Liver (tissue), 9 donors: ENCODE results near the gene GRIN3B. TPM values are rescaled to one million over a fixed set of nuclear protein-coding genes. Genes with fewer than 3 reads are reported as not detected.

Source experiments
- DNase-seq: peaks from one replicate; pipeline ENCODE4 v3.0.0-alpha.2; 2017; ENCODE audit warnings: low spot score
- H3K27ac ChIP-seq, 2 donors: one replicate each; pipeline ENCODE4 v1.7.0; 2013; ENCODE audit warnings: inconsistent platforms in 2 of 2, low read length in 2 of 2, control low read depth in 1 of 2, low read depth in 1 of 2, mild to moderate bottlenecking in 1 of 2
- H3K27me3 ChIP-seq, 4 donors: one replicate each; pipeline versions ENCODE4 v1.6.1 to v1.7.0; 2013; ENCODE audit warnings: low read length in 3 of 4, inconsistent platforms in 1 of 4, mild to moderate bottlenecking in 1 of 4, moderate library complexity in 1 of 4; ENCODE audit not compliant: control insufficient read depth in 4 of 4, insufficient read depth in 4 of 4
- H3K36me3 ChIP-seq, 4 donors: one replicate each; pipeline versions ENCODE4 v1.6.1 to v1.7.0; 2013; ENCODE audit warnings: low read length in 3 of 4, mild to moderate bottlenecking in 3 of 4, low read depth in 1 of 4, moderate library complexity in 1 of 4; ENCODE audit not compliant: control insufficient read depth in 4 of 4, insufficient read depth in 3 of 4
- H3K4me1 ChIP-seq, 4 donors: one replicate each; pipeline versions ENCODE4 v1.6.1 to v1.7.0; 2013; ENCODE audit warnings: low read length in 3 of 4, mild to moderate bottlenecking in 3 of 4, moderate library complexity in 1 of 4; ENCODE audit not compliant: control insufficient read depth in 4 of 4, insufficient read depth in 4 of 4
- H3K4me3 ChIP-seq, 3 donors: one replicate each; pipeline versions ENCODE4 v1.6.1 to v1.7.0; 2013; ENCODE audit warnings: low read length in 3 of 3, control low read depth in 1 of 3, low read depth in 1 of 3, mild to moderate bottlenecking in 1 of 3
- H3K9ac ChIP-seq, 2 donors: one replicate each; pipeline ENCODE4 v1.7.0; 2013; ENCODE audit warnings: low read length in 2 of 2, mild to moderate bottlenecking in 2 of 2, moderate library complexity in 2 of 2, control low read depth in 1 of 2, low read depth in 1 of 2
- H3K9me3 ChIP-seq, 4 donors: one replicate each; pipeline versions ENCODE4 v1.6.1 to v1.7.0; 2013; ENCODE audit warnings: low read length in 3 of 4; ENCODE audit not compliant: control insufficient read depth in 4 of 4
- EGR1 ChIP-seq, 2 donors: IDR thresholded peaks; 2 replicates each; pipeline ENCODE4 v1.6.1; 2016 to 2018; ENCODE audit warnings: antibody characterized with exemption in 2 of 2, low read depth in 2 of 2
- FOXA1 ChIP-seq: IDR thresholded peaks from 2 replicates; pipeline ENCODE4 v1.6.1; 2016; ENCODE audit warnings: antibody characterized with exemption
- FOXA2 ChIP-seq: IDR thresholded peaks from 2 replicates; pipeline ENCODE4 v1.6.1; 2016; ENCODE audit warnings: antibody characterized with exemption
- GABPA ChIP-seq, 2 donors: IDR thresholded peaks in 1 of 2; conservative IDR thresholded peaks in 1 of 2; 2 replicates each; pipeline ENCODE4 v1.6.1; 2016; ENCODE audit warnings: antibody characterized with exemption in 2 of 2, mild to moderate bottlenecking in 1 of 2, moderate library complexity in 1 of 2
- HNF4A ChIP-seq, 2 donors: conservative IDR thresholded peaks; 2 replicates each; pipeline ENCODE4 v1.6.1; 2016; ENCODE audit warnings: antibody characterized with exemption in 2 of 2, mild to moderate bottlenecking in 2 of 2
- HNF4G ChIP-seq: IDR thresholded peaks from 2 replicates; pipeline ENCODE4 v1.6.1; 2016; ENCODE audit warnings: antibody characterized with exemption
- JUND ChIP-seq, 2 donors: IDR thresholded peaks; 2 replicates each; pipeline ENCODE4 v1.6.1; 2016; ENCODE audit warnings: antibody characterized with exemption in 2 of 2
- NR2F2 ChIP-seq: IDR thresholded peaks from 2 replicates; pipeline ENCODE4 v1.6.1; 2016; ENCODE audit warnings: antibody characterized with exemption
- RAD21 ChIP-seq, 2 donors: IDR thresholded peaks; 2 replicates each; pipeline ENCODE4 v1.6.1; 2016; ENCODE audit warnings: antibody characterized with exemption in 2 of 2, mild to moderate bottlenecking in 2 of 2
- RXRA ChIP-seq, 2 donors: IDR thresholded peaks; 2 replicates each; pipeline ENCODE4 v1.6.1; 2017 to 2018; ENCODE audit warnings: antibody characterized with exemption in 2 of 2, mild to moderate bottlenecking in 1 of 2
- SP1 ChIP-seq: IDR thresholded peaks from 2 replicates; pipeline ENCODE4 v1.6.1; 2018; ENCODE audit warnings: antibody characterized with exemption, mild to moderate bottlenecking
- TAF1 ChIP-seq: conservative IDR thresholded peaks from 2 replicates; pipeline ENCODE4 v1.6.1; 2016; ENCODE audit warnings: antibody characterized with exemption, mild to moderate bottlenecking
- YY1 ChIP-seq: IDR thresholded peaks from 2 replicates; pipeline ENCODE4 v1.6.1; 2016; ENCODE audit warnings: antibody characterized with exemption, mild to moderate bottlenecking
- WGBS: extraction: QIAGEN DNeasy Blood & Tissue Kit; methylation state at CpG from one replicate; pipeline ENCODE4 v1.1.7; 2013; 5-methylcytosine and 5-hydroxymethylcytosine counted together
- polyA plus RNA-seq, 2 donors: library from polyadenylated mRNA; stranded (reverse) in 1 of 2; unstranded in 1 of 2; fragments of 200-250 nt in 1 of 2; fragments of >200 nt in 1 of 2; fragmentation: Nextera tagmentation in 1 of 2; extraction: Ambion mirVana in 1 of 2; gene quantifications; one replicate each; pipeline versions ENCODE4 v1.2.1 to v1.2.3, GENCODE V29; 2013 to 2015
- total RNA-seq, 2 donors: library from RNA; depleted of rRNA; stranded (reverse); fragments of >200 nt; gene quantifications; one replicate each; pipeline ENCODE4 v1.2.3, GENCODE V29; 2014
- TF ChIP-seq, protein P1 (sequence below): IDR thresholded peaks from 2 replicates; pipeline ENCODE4 v1.6.1; 2016; ENCODE audit warnings: antibody characterized with exemption, mild to moderate bottlenecking
- TF ChIP-seq, protein P2 (sequence below): IDR thresholded peaks from 2 replicates; pipeline ENCODE4 v1.6.1; 2016; ENCODE audit warnings: antibody characterized with exemption
- TF ChIP-seq, protein P3 (sequence below): IDR thresholded peaks from 2 replicates; pipeline ENCODE4 v1.6.1; 2016; ENCODE audit warnings: antibody characterized with exemption
- TF ChIP-seq, protein P4 (sequence below): fragments of 150-350 bp; IDR thresholded peaks from 2 replicates; pipeline ENCODE4 v1.5.1; 2017; ENCODE audit warnings: improper control_type of control experiment, low read depth, low read length; ENCODE audit not compliant: missing input control
- TF ChIP-seq, protein P5 (sequence below): IDR thresholded peaks from 2 replicates; pipeline ENCODE4 v1.6.1; 2016; ENCODE audit warnings: antibody characterized with exemption
- donor health status: healthy.
- donor health status: healthy.
- donor health status: healthy.
- donor health status: healthy.
- donor health status: healthy.

GRIN3B gene
- total and polyA plus RNA-seq, 4 donors = 0.05 TPM; not detected in 3

DNA sequence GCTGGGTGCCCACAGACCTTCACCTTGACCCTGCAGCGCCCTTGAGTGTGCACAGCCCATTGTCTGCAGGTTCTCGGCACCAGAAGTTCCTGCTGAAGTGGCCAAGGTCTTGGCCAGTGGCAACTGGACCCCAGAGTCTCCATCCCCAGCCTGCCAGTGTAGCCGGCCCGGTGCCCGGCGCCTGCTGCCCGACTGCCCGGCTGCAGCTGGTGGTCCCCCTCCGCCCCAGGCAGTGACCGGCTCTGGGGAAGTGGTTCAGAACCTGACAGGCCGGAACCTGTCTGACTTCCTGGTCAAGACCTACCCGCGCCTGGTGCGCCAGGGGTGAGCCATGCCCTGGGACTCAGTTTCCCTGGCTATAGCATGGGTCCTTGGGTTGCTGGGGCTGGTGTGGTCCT, 54.8 kb downstream of the GRIN3B start:
- WGBS = 94% methylated on average over 14 of the region's 14 CpGs
- Histone ChIP-seq H3K4me1 (no peaks in the 10 kb centered on the region), H3K4me3 (no peak overlapping the region), H3K27me3 (no peaks in the 10 kb centered on the region), H3K9me3 (peaks cover 0 to 13% (median 0%) of the 10 kb centered on the region in 4 donors), H3K9ac (no peak overlapping the region), H3K27ac (no peak overlapping the region), H3K36me3 (no peaks in the 10 kb centered on the region)
- DNase-seq = no peak
- TF ChIP-seq TAF1 (no peak), NR2F2 (no peak), SP1 (no peak), FOXA1 (no peak), GABPA (IDR thresholded peaks at IDR 0.05 in 1 of 2, conservative IDR thresholded peaks at IDR 0.05 in 1 of 2) (no peak), EGR1 (IDR thresholded peaks at IDR 0.05; ENCODE audit: low read depth in 2 of 2) (no peak), RAD21 (IDR thresholded peaks at IDR 0.05) (no peak), RXRA (IDR thresholded peaks at IDR 0.05) (no peak), YY1 (no peak), JUND (IDR thresholded peaks at IDR 0.05) (no peak), HNF4A (conservative IDR thresholded peaks at IDR 0.05) (no peak), FOXA2 (no peak), HNF4G (no peak)
- TF ChIP-seq, protein P1, sequence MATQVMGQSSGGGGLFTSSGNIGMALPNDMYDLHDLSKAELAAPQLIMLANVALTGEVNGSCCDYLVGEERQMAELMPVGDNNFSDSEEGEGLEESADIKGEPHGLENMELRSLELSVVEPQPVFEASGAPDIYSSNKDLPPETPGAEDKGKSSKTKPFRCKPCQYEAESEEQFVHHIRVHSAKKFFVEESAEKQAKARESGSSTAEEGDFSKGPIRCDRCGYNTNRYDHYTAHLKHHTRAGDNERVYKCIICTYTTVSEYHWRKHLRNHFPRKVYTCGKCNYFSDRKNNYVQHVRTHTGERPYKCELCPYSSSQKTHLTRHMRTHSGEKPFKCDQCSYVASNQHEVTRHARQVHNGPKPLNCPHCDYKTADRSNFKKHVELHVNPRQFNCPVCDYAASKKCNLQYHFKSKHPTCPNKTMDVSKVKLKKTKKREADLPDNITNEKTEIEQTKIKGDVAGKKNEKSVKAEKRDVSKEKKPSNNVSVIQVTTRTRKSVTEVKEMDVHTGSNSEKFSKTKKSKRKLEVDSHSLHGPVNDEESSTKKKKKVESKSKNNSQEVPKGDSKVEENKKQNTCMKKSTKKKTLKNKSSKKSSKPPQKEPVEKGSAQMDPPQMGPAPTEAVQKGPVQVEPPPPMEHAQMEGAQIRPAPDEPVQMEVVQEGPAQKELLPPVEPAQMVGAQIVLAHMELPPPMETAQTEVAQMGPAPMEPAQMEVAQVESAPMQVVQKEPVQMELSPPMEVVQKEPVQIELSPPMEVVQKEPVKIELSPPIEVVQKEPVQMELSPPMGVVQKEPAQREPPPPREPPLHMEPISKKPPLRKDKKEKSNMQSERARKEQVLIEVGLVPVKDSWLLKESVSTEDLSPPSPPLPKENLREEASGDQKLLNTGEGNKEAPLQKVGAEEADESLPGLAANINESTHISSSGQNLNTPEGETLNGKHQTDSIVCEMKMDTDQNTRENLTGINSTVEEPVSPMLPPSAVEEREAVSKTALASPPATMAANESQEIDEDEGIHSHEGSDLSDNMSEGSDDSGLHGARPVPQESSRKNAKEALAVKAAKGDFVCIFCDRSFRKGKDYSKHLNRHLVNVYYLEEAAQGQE = no peak
- TF ChIP-seq, protein P2, sequence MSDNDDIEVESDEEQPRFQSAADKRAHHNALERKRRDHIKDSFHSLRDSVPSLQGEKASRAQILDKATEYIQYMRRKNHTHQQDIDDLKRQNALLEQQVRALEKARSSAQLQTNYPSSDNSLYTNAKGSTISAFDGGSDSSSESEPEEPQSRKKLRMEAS = no peak
- TF ChIP-seq, protein P3, sequence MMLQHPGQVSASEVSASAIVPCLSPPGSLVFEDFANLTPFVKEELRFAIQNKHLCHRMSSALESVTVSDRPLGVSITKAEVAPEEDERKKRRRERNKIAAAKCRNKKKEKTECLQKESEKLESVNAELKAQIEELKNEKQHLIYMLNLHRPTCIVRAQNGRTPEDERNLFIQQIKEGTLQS = no peak
- TF ChIP-seq, protein P4, sequence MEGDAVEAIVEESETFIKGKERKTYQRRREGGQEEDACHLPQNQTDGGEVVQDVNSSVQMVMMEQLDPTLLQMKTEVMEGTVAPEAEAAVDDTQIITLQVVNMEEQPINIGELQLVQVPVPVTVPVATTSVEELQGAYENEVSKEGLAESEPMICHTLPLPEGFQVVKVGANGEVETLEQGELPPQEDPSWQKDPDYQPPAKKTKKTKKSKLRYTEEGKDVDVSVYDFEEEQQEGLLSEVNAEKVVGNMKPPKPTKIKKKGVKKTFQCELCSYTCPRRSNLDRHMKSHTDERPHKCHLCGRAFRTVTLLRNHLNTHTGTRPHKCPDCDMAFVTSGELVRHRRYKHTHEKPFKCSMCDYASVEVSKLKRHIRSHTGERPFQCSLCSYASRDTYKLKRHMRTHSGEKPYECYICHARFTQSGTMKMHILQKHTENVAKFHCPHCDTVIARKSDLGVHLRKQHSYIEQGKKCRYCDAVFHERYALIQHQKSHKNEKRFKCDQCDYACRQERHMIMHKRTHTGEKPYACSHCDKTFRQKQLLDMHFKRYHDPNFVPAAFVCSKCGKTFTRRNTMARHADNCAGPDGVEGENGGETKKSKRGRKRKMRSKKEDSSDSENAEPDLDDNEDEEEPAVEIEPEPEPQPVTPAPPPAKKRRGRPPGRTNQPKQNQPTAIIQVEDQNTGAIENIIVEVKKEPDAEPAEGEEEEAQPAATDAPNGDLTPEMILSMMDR = no peak
- TF ChIP-seq, protein P5, sequence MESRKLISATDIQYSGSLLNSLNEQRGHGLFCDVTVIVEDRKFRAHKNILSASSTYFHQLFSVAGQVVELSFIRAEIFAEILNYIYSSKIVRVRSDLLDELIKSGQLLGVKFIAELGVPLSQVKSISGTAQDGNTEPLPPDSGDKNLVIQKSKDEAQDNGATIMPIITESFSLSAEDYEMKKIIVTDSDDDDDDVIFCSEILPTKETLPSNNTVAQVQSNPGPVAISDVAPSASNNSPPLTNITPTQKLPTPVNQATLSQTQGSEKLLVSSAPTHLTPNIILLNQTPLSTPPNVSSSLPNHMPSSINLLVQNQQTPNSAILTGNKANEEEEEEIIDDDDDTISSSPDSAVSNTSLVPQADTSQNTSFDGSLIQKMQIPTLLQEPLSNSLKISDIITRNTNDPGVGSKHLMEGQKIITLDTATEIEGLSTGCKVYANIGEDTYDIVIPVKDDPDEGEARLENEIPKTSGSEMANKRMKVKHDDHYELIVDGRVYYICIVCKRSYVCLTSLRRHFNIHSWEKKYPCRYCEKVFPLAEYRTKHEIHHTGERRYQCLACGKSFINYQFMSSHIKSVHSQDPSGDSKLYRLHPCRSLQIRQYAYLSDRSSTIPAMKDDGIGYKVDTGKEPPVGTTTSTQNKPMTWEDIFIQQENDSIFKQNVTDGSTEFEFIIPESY = no peak
